Activated CD4-positive, alpha-beta T cell treated with anti-CD3 and anti-CD28 coated beads for 1 hour (primary cell): ENCODE data around the gene MYO7B.
"Not testable (repeated sequence)": the region's sequence is repeated elsewhere in the genome, so short reads cannot be mapped to it uniquely, and the experiment has no call there.

Source experiments
- DNase-seq: peaks from one replicate; pipeline ENCODE4 v3.0.0-alpha.2; 2020

The MYO7B gene

GRCh38 chr2:127524198-127524834, 11.2 kb upstream of the MYO7B start:
- DNase-seq = not testable (repeated sequence)

GRCh38 chr2:127525691-127526131, 9.8 kb upstream of the MYO7B start:
- DNase-seq = no peak

DNA sequence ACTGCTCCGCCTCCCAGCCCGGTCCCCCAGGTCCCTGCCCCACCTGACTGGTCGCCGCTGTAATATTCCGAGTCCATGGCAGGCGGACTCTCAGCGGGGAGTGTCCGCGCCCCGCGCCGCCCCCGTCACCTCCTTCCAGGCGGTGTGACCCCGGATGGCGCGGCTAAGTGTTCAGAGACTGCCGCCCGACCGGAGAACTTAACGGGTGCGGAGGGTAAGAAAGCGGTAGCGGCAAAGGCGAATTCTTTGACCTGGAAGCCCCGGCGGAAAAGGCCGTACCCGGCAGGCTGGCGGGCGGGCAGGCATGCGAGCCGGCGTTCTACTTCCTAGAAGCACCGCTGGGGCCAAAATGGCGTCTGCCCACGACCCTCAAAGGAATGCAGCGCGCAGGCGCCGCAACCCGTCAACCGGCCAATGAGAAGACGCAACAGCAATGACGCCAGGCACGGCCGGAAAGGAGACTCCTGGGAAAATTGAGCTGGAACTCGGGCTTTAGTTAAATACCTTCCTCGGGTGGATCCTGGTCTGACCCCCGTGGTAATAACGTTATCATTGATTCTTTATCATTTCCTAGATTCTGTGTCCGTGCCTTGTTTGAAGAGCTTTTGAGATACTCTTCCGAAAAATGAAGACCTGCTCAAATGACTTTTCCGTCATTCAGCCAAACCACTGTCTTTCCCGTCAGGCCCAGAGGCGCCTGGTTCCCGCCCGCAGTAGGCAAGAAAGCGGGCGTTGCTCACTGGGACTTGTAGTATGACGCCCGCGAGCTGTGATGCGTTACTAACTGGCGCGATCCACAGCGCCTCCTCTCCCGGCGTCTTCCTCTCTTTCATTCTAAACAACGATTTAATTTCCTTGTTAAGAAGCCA, 9.1 kb upstream of the MYO7B start, which contains the start of gene IWS1:
Gene IWS1 (minus strand): TSS at position 358 of the 869 bp plus-strand sequence. CDS start 281 bp downstream, at position 77.
- peak; percentile 89 for DNase-seq

DNA sequence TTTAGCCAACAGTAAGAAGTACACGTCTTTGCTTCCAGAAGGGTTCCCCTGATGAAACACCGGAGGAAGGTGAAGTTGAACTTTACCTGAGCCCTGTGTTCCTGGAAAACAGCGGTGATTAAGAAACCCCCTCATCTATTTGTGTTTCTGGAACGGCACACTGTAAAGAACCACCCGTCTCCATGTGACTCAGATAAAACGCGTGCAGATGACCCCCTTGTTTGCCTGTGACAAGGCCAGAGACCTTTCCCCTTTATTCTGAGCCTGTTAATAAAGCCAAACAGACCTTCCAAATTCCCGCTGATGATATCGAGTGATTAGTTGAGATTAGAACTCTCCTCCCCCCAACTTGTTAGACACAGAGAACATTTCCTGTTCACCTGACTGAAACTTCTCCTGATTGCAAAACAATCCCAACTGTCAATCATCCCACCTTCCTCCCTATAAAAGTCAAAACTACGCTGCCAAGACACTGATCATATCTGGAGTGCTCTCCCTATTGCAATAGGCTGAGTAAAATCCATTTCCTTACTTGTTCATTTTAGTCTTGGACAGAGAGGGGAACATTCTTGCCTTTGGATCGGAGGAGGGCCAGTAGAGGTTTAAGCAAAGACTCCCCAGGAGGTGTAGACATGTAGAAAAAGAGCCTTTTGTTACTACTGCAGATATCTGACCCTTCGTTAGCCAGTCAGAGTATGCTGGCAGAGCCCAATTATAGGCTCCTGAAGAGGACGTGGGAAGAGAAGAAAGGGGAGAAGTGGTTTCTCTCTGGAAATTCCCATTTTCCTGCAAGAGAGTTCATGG, 8.3 kb upstream of the MYO7B start:
- DNase-seq = no peak

GRCh38 chr2:127528487-127528886, 7.0 kb upstream of the MYO7B start:
- no peak for DNase-seq

DNA sequence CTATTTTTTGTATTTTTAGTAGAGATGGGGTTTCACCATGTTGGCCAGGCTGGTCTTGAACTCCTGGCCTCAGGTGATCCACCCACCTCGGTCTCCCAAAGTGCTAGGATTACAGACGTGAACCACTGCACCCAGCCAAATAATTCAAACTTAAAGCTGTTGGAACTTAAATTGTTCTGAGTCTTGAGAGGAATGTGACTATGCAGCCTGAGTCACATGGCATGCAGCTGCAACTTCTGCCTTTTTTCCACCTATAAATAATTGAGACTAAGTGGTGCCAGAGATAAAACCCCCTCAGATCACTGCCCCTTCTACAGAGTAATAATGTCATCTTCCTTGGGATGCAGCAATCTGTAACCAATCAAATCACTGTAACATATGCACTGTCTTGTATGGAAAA, 6.1 kb upstream of the MYO7B start:
- DNase-seq = not testable (repeated sequence)

- DNase-seq = no peak
Measured at GRCh38 chr2:127530245-127531140, 5.0 kb upstream of the MYO7B start.

GRCh38 chr2:127531221-127531648, 4.2 kb upstream of the MYO7B start:
- DNase-seq = no peak

GRCh38 chr2:127532296-127532695, 3.2 kb upstream of the MYO7B start:
- no peak for DNase-seq

DNA sequence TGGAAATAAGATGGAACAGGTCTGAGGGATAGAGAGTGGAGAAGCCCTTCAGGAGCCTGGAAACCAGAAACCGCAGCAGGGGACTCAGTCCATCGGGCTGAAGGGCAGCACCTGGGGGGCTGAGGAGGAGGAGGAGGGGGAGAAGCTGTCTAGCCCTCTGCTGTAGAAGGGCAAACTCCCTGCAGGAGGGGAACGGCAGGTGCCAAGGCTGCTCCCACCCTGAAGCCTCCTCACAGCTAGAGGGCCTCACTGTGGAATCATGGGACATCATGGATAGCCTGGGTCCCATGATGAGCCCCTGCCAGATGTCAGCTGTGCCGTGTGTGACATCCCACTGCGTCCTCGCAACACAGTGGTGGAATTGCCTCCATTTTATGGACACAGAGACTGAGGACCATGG, 435 bp downstream of the MYO7B start:
- no peak for DNase-seq

GRCh38 chr2:127536707-127537541, 1.4 kb downstream of the MYO7B start:
- no peak for DNase-seq

DNA sequence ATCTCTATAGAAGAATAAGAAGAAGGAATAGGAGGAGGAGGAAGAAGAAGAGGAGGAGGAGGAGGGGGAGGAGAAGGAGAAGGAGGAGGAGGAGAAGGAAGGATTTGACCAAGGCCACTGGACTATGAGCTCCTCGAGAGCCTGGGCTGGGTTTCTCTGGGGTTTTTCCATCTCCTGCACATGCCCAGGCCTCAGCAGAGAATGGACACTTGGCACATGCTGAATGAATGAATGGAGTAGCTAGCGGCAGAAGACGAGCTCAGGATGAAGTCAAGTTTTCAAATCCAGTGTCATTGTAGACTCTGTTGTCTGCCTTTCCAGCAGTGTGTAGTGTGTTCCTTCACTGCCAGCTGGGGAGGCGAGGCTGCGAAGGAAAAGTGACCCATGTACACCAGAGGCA, 2.2 kb downstream of the MYO7B start:
- no peak for DNase-seq

GRCh38 chr2:127541809-127542208, 6.3 kb downstream of the MYO7B start:
- no peak for DNase-seq

- DNase-seq = no peak
Measured at GRCh38 chr2:127542231-127542630, 6.7 kb downstream of the MYO7B start.

DNA sequence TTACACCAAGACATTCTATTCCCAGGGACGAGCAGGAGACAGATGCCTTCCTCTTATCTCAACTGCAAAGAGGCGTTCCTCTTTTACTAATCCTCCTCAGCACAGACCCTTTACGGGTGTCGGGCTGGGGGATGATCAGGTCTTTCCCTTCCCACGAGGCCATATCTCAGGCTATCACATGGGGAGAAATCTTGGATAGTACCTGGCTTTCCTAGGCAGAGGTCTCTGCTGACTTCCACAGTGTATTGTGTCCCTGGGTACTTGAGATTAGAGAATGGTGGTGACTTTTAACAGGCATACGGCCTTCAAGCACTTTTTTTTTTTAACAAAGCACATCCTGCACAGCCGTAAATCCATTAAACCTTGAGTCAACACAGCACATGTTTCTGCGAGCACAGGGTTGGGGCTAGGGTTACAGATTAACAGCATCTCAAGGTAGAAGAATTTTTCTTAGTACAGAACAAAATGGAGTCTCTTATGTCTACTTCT, 7.6 kb downstream of the MYO7B start:
- not testable (repeated sequence) for DNase-seq

DNA sequence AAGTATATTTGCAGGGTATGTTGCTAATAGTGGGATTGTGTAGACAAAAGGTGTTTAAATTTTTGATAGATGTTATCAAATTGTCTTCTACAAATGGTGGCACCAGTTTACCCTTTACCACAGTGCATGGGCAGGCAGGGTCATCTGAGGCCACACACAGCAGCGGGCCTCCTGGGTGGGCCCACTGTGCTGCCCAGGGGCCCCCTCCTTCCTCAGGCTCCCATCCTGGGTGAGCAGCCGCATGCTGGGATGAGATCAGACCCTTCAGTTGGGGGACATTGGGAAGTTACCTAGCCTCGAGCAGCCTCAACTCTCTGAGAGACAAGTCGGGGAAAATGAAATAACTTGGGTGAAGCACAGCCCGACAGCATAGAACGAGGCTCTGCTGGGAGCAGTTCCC, 9.7 kb downstream of the MYO7B start:
- DNase-seq = no peak

DNA sequence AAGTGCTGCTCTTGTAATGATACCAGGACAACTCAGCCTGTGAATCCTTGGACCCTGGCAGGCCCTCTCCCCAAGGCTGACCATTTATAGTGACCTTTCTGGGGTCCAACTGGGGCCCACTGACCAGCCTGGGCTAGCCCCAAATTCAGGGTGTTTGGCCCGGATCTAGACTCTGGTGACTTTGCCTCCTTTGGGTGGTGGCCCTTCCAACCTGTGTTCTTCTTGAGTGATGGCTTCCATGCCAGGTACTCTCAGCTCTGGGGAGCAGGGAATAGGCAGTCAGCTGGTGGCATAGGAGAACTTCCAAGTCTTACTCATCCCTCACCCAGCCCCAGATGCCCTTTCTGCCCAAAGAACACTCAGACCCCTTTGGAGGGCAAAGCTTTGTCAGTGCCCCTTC, 10.3 kb downstream of the MYO7B start:
- DNase-seq = no peak

- no peak for DNase-seq
Measured at GRCh38 chr2:127546797-127547196, 11.3 kb downstream of the MYO7B start.

- no peak for DNase-seq
Measured at GRCh38 chr2:127551221-127551930, 15.9 kb downstream of the MYO7B start.

DNA sequence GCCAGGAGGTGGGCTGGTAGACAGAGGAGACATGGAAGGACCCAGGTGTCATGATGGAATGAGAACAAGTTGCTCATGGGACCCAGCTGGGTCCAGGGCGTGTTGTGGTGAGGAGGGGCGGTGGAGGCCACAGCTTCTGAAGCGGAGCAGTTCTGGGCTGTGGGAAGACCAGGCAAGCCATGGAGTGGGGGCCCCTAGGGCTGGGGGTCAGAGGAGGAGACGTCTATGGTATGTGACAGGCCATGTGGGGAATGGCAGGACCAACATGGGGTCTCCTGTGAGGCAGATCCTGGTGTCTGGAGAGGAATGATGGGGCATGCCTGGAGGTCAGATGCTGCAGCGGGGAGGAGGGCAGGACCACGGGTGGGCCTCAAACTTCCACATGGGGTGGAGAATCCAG, 16.9 kb downstream of the MYO7B start:
- DNase-seq = no peak
